ENCODE measurements around the gene KAT5. TPM values are rescaled to one million over a fixed set of nuclear protein-coding genes. Genes with fewer than 3 reads are reported as not detected.

KAT5 gene
- total and polyA plus RNA-seq, 4 donors = 45.3 to 95.3 (median 79.3) TPM

DNA sequence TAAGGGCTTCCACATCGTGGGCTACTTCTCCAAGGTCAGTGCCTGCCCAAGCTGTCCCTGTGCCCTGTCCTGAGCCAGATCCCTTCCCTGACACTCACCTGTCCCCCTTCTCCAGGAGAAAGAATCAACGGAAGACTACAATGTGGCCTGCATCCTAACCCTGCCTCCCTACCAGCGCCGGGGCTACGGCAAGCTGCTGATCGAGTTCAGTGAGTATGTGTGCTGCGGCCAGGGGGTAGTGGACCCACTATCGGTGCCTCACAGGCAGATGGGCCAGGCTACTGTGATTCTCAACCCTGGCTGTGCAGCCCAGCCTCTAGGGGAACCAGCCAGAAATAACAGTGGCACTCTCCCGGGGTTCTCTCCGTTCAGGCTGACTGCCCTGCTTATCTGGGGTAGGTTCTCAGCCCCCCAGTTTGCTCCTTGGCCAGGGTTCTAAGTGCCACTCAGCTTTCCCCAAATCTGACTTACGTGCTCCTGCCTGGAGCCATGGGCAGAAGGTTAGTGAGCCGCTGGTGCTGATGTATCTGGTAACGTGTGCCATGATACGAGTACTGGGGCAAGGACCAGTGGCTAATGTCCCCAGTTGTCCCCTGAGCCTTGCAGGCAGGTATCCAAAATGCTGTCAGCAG is 4.8 kb downstream of the KAT5 start:
- Histone ChIP-seq H3K4me3 (no peak overlapping the region), H3K36me3 (ENCODE audit: control insufficient read depth in 4 of 4, insufficient read depth in 4 of 4, low read length in 4 of 4) (peaks cover 9 to 60% (median 54%) of the 10 kb centered on the region in 4 donors), H3K27me3 (ENCODE audit: control insufficient read depth in 3 of 3, insufficient read depth in 3 of 3, low read length in 2 of 3) (no peaks in the 10 kb centered on the region), H3K9me3 (ENCODE audit: control insufficient read depth in 4 of 4, insufficient read depth in 3 of 4, low read length in 3 of 4) (no peaks in the 10 kb centered on the region), H3K9ac (ENCODE audit: insufficient read depth in 1 of 2, low read length in 2 of 2) (no peak overlapping the region), H3K4me1 (ENCODE audit: control insufficient read depth in 5 of 5, insufficient read depth in 5 of 5, low read length in 5 of 5) (peaks cover 0 to 23% (median 8%) of the 10 kb centered on the region in 5 donors), H3K27ac (ENCODE audit: low read depth in 1 of 2, low read length in 1 of 2) (no peak overlapping the region)
- ATAC-seq (ENCODE audit: insufficient read depth, low FRiP score) (no peak), DNase-seq (no peak)
- WGBS, 2 donors = 92% methylated on average over 14 of the region's 14 CpGs
- TF ChIP-seq, protein P1, sequence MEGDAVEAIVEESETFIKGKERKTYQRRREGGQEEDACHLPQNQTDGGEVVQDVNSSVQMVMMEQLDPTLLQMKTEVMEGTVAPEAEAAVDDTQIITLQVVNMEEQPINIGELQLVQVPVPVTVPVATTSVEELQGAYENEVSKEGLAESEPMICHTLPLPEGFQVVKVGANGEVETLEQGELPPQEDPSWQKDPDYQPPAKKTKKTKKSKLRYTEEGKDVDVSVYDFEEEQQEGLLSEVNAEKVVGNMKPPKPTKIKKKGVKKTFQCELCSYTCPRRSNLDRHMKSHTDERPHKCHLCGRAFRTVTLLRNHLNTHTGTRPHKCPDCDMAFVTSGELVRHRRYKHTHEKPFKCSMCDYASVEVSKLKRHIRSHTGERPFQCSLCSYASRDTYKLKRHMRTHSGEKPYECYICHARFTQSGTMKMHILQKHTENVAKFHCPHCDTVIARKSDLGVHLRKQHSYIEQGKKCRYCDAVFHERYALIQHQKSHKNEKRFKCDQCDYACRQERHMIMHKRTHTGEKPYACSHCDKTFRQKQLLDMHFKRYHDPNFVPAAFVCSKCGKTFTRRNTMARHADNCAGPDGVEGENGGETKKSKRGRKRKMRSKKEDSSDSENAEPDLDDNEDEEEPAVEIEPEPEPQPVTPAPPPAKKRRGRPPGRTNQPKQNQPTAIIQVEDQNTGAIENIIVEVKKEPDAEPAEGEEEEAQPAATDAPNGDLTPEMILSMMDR (IDR thresholded peaks at IDR 0.05; ENCODE audit: control extremely low read depth, extremely low read depth) = no peak

DNA sequence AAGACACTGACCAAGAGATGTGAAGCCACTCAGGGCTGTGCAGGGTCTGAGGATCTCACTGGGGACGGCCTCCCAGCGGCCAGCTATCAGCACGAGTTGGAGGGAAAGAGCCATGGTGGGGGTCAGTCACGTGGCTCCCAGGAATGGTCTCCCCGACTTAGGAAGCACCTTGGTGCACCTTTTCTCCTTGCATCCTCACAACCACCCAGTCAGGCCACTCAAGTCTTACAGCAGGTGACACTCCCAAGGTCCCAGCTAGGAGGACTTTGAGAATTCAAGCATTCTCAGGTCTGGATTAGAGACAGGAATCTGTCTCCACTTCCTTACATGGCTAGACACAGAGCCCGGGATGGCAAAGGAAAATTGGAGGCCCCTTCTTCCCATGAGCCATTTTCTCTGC is 5.9 kb downstream of the KAT5 start:
- TF ChIP-seq, protein P1 (IDR thresholded peaks at IDR 0.05; ENCODE audit: control extremely low read depth, extremely low read depth) = no peak
- Histone ChIP-seq H3K9me3 (ENCODE audit: control insufficient read depth in 4 of 4, insufficient read depth in 3 of 4, low read length in 3 of 4) (no peaks in the 10 kb centered on the region), H3K4me3 (no peak overlapping the region), H3K9ac (ENCODE audit: insufficient read depth in 1 of 2, low read length in 2 of 2) (no peak overlapping the region), H3K4me1 (ENCODE audit: control insufficient read depth in 5 of 5, insufficient read depth in 5 of 5, low read length in 5 of 5) (peaks cover 0 to 19% (median 8%) of the 10 kb centered on the region in 5 donors), H3K27me3 (ENCODE audit: control insufficient read depth in 3 of 3, insufficient read depth in 3 of 3, low read length in 2 of 3) (no peaks in the 10 kb centered on the region), H3K36me3 (ENCODE audit: control insufficient read depth in 4 of 4, insufficient read depth in 4 of 4, low read length in 4 of 4) (peaks cover 9 to 60% (median 53%) of the 10 kb centered on the region in 4 donors), H3K27ac (ENCODE audit: low read depth in 1 of 2, low read length in 1 of 2) (no peak overlapping the region)
- DNase-seq (no peak), ATAC-seq (ENCODE audit: insufficient read depth, low FRiP score) (no peak)
- 79 to 82% methylated on average over 6 of the region's 6 CpGs for WGBS, 2 donors

DNA sequence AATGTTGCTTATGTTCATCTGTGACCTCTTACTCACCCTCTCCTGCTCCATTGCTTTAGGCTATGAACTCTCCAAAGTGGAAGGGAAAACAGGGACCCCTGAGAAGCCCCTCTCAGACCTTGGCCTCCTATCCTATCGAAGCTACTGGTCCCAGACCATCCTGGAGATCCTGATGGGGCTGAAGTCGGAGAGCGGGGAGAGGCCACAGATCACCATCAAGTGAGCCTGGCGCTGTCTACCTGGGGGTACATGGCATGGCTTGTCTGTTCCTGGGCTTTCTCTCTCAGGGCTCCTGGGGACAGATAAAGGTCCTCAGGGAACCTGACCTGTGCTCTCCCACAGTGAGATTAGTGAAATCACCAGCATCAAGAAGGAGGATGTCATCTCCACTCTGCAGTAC is 6.5 kb downstream of the KAT5 start:
- no peak overlapping the region for H3K4me3 ChIP-seq
- DNase-seq (no peak), ATAC-seq (ENCODE audit: insufficient read depth, low FRiP score) (no peak)
- H3K36me3 ChIP-seq (ENCODE audit: control insufficient read depth in 4 of 4, insufficient read depth in 4 of 4, low read length in 4 of 4) = peaks cover 9 to 56% (median 48%) of the 10 kb centered on the region in 4 donors
- TF ChIP-seq, protein P1 (IDR thresholded peaks at IDR 0.05; ENCODE audit: control extremely low read depth, extremely low read depth) = no peak
- no peak overlapping the region for H3K9ac ChIP-seq (ENCODE audit: insufficient read depth in 1 of 2, low read length in 2 of 2)
- H3K27ac ChIP-seq (ENCODE audit: low read depth in 1 of 2, low read length in 1 of 2) = no peak overlapping the region
- H3K27me3 ChIP-seq (ENCODE audit: control insufficient read depth in 3 of 3, insufficient read depth in 3 of 3, low read length in 2 of 3) = no peaks in the 10 kb centered on the region
- H3K4me1 ChIP-seq (ENCODE audit: control insufficient read depth in 5 of 5, insufficient read depth in 5 of 5, low read length in 5 of 5) = peaks cover 0 to 17% (median 8%) of the 10 kb centered on the region in 5 donors
- 97 to 99% methylated on average over 4 of the region's 4 CpGs for WGBS, 2 donors
- no peaks in the 10 kb centered on the region for H3K9me3 ChIP-seq (ENCODE audit: control insufficient read depth in 4 of 4, insufficient read depth in 3 of 4, low read length in 3 of 4)
